Measurements from ENCODE around the gene SP7. TPM values are rescaled to one million over a fixed set of nuclear protein-coding genes. Genes with fewer than 3 reads are reported as not detected.

The SP7 gene
- total RNA-seq, 1 donor from 2014 or later = not detected

DNA sequence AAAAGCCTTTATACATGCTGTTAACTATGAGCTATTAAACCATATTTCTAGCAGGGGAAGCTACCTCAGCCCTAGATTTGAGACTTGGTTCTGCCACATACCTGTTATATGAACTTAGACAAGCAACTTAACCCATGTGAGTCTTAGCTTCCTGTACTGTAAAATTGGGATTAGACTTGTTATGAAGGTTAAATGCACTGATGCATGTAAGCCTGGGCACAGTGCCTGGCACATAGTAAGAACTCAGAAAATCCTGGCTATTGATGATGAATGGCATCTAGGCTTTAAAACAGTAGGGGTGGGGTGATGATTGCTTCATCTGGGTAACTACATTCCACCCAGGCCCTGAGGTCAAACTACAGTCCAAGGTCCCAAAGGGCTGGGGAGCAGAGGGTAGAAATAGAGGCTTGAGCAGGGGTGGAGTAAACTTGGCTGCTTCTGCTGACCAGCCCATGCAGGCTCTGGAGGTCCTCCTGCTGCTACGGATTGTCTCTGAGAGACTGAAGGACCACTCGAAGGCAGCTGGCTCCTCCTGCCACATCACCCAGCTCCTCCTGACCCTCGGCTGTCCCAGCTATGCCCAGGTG, 56.8 kb downstream of the SP7 start:
- intact Hi-C loops (cut with micrococcal nuclease) = no loop called here

- intact Hi-C loops (cut with micrococcal nuclease) = no loop called here
Measured at GRCh38 chr12:53277981-53278380, 58.2 kb downstream of the SP7 start.

Other genes with a start within 250 kb of the SP7 start
- gene IGFBP6, start 238.7 kb downstream of the SP7 start, total RNA-seq = not detected in 2 replicates
- gene SOAT2, start 232.9 kb downstream of the SP7 start, total RNA-seq = not detected in 2 replicates
- gene ZNF740, start 155.6 kb downstream of the SP7 start, total RNA-seq = 44.1 and 51.7 TPM in 2 replicates
- 30.7 and 43.6 TPM in 2 replicates for gene CSAD, start 155.4 kb downstream of the SP7 start, total RNA-seq
- gene ITGB7, start 129.1 kb downstream of the SP7 start, total RNA-seq = 734 and 751 TPM in 2 replicates
- 56.8 and 62.0 TPM in 2 replicates for gene RARG, start 104.1 kb downstream of the SP7 start, total RNA-seq
- gene ESPL1, start 68.1 kb downstream of the SP7 start, total RNA-seq = 58.2 and 63.4 TPM in 2 replicates
- 309 and 313 TPM in 2 replicates for gene PFDN5, start 40.8 kb downstream of the SP7 start, total RNA-seq
- 53.2 and 57.0 TPM in 2 replicates for gene MYG1, start 36.7 kb downstream of the SP7 start, total RNA-seq
- 64.2 and 66.1 TPM in 2 replicates for gene AAAS, start 14.7 kb downstream of the SP7 start, total RNA-seq
- 75.7 and 78.0 TPM in 2 replicates for gene SP1, start 43.8 kb upstream of the SP7 start, total RNA-seq
- not detected in 2 replicates for gene AMHR2, start 87.5 kb upstream of the SP7 start, total RNA-seq
- gene PRR13, start 105.4 kb upstream of the SP7 start, total RNA-seq = 214 and 222 TPM in 2 replicates
- 684 and 700 TPM in 2 replicates for gene PCBP2, start 115.7 kb upstream of the SP7 start, total RNA-seq
- gene MAP3K12, start 163.1 kb upstream of the SP7 start, total RNA-seq = 29.6 and 30.1 TPM in 2 replicates
- gene TARBP2, start 164.9 kb upstream of the SP7 start, total RNA-seq = 39.9 and 41.0 TPM in 2 replicates
- gene NPFF, start 171.1 kb upstream of the SP7 start, total RNA-seq = 0.44 TPM in 1 of 2 replicates, not detected in the other